RKO (cell line): ENCODE measurements around the gene FNDC3A.
"Not testable (repeated sequence)": the region's sequence is repeated elsewhere in the genome, so short reads cannot be mapped to it uniquely, and the experiment has no call there.

ENCODE experiments used
- DNase-seq: peaks from one replicate; pipeline ENCODE4 v3.0.0-alpha.2; 2016; ENCODE audit warnings: low spot score

FNDC3A gene

GRCh38 chr13:49148405-49148804 is 172.7 kb downstream of the FNDC3A start:
- no peak for DNase-seq

GRCh38 chr13:49157955-49158584 is 182.4 kb downstream of the FNDC3A start:
- DNase-seq, result not testable (repeated sequence)

GRCh38 chr13:49163162-49163561 is 187.4 kb downstream of the FNDC3A start:
- not testable (repeated sequence) for DNase-seq

- no peak for DNase-seq
Measured at GRCh38 chr13:49164712-49165111, 189.0 kb downstream of the FNDC3A start.

- DNase-seq, result no peak
Measured at GRCh38 chr13:49165798-49166752, 190.4 kb downstream of the FNDC3A start.

GRCh38 chr13:49171359-49171758 is 195.6 kb downstream of the FNDC3A start:
- DNase-seq, result no peak

- peak; percentile 12 for DNase-seq
Measured at GRCh38 chr13:49183672-49184325, 208.1 kb downstream of the FNDC3A start.

GRCh38 chr13:49184621-49185020 is 208.9 kb downstream of the FNDC3A start:
- DNase-seq, result no peak

- no peak for DNase-seq
Measured at GRCh38 chr13:49185264-49185663, 209.6 kb downstream of the FNDC3A start.

GRCh38 chr13:49190901-49191300 is 215.2 kb downstream of the FNDC3A start:
- no peak for DNase-seq

GRCh38 chr13:49206641-49207040 is 230.9 kb downstream of the FNDC3A start:
- no peak for DNase-seq

- no peak for DNase-seq
Measured at GRCh38 chr13:49208619-49209018, 232.9 kb downstream of the FNDC3A start.

GRCh38 chr13:49210114-49210513 is 234.4 kb downstream of the FNDC3A start:
- no peak for DNase-seq

GRCh38 chr13:49210669-49211068 is 235.0 kb downstream of the FNDC3A start:
- no peak for DNase-seq

GRCh38 chr13:49213539-49213938 is 237.8 kb downstream of the FNDC3A start:
- DNase-seq, result no peak

- no peak for DNase-seq
Measured at GRCh38 chr13:49213997-49214916, 238.5 kb downstream of the FNDC3A start.

GRCh38 chr13:49214917-49215376 is 239.2 kb downstream of the FNDC3A start:
- DNase-seq, result no peak

- no peak for DNase-seq
Measured at GRCh38 chr13:49216334-49216733, 240.6 kb downstream of the FNDC3A start.

- no peak for DNase-seq
Measured at GRCh38 chr13:49217962-49218492, 242.3 kb downstream of the FNDC3A start.

- DNase-seq, result no peak
Measured at GRCh38 chr13:49218493-49219051, 242.9 kb downstream of the FNDC3A start.

GRCh38 chr13:49219647-49220035 is 243.9 kb downstream of the FNDC3A start:
- no peak for DNase-seq
